ENCODE results near the gene BAIAP2.
"Not testable (repeated sequence)": the region's sequence is repeated elsewhere in the genome, so short reads cannot be mapped to it uniquely, and the experiment has no call there.

The BAIAP2 gene

DNA sequence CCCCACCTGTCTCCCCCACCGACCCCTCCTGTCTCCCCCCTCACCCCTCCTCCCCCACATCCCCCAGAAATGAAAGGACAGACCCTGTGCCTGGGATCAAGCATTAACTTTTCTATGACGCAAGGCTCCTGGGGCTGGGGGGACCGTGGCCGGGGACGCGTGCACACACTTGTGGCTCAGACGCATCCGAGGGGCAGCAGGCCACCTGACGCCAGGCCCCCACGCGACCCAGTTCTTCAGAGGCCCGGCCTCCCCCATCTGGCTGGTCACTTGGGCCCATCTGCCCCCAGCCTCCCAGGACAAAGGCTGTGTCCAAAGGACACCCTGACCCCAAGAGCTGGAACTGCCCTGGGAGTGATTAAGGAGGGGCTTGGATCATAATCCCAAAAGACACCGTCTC lies 116.3 kb downstream of the BAIAP2 start:
- no peak overlapping the region for H3K4me3 ChIP-seq (ENCODE audit: low read depth, low read length)
- no peak for DNase-seq (ENCODE audit: low read depth)
- in situ Hi-C loops (cut with HindIII; ENCODE audit: low sequenced_read_pairs) = no loop called here
- TF ChIP-seq, protein P1, sequence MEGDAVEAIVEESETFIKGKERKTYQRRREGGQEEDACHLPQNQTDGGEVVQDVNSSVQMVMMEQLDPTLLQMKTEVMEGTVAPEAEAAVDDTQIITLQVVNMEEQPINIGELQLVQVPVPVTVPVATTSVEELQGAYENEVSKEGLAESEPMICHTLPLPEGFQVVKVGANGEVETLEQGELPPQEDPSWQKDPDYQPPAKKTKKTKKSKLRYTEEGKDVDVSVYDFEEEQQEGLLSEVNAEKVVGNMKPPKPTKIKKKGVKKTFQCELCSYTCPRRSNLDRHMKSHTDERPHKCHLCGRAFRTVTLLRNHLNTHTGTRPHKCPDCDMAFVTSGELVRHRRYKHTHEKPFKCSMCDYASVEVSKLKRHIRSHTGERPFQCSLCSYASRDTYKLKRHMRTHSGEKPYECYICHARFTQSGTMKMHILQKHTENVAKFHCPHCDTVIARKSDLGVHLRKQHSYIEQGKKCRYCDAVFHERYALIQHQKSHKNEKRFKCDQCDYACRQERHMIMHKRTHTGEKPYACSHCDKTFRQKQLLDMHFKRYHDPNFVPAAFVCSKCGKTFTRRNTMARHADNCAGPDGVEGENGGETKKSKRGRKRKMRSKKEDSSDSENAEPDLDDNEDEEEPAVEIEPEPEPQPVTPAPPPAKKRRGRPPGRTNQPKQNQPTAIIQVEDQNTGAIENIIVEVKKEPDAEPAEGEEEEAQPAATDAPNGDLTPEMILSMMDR (IDR thresholded peaks at IDR 0.05; ENCODE audit: low read depth, low read length, missing control alignments) = no peak

DNA sequence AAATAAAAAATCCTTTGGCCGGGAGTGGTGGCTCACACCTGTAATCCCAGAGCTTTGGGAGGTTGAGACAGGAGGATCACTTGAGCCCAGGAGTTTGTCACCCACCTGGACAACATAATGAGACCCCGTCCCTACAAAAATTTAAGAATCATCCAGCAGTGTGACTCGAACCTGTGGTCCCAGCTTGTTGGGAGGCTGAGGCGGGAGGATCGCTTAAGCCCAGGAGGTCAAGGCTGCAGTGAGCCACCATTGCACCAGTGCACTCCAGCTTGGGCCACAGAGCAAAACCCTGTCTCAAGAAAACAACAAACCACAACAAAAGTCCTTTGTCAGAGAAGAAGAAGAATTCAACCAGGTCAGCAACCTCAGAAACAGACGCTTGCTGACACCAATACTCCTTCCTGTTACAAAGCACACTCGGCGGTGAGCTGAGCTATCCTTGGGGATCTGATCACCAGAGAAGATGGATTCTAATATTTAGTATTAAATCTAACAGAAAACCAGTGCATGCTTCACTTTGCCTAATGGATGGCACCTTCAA lies 117.4 kb downstream of the BAIAP2 start:
- TF ChIP-seq, protein P1 (IDR thresholded peaks at IDR 0.05; ENCODE audit: low read depth, low read length, missing control alignments) = no peak
- no peak for DNase-seq (ENCODE audit: low read depth)
- no peak overlapping the region for H3K4me3 ChIP-seq (ENCODE audit: low read depth, low read length)
- in situ Hi-C loops (cut with HindIII; ENCODE audit: low sequenced_read_pairs) = no loop called here

- DNase-seq (ENCODE audit: low read depth) = no peak
- no peak overlapping the region for H3K4me3 ChIP-seq (ENCODE audit: low read depth, low read length)
- TF ChIP-seq, protein P1 (IDR thresholded peaks at IDR 0.05; ENCODE audit: low read depth, low read length, missing control alignments) = no peak
- in situ Hi-C loops (cut with HindIII; ENCODE audit: low sequenced_read_pairs) = no loop called here
These were observed 118.4 kb downstream of the BAIAP2 start for GRCh38 chr17:81153340-81153803.

DNA sequence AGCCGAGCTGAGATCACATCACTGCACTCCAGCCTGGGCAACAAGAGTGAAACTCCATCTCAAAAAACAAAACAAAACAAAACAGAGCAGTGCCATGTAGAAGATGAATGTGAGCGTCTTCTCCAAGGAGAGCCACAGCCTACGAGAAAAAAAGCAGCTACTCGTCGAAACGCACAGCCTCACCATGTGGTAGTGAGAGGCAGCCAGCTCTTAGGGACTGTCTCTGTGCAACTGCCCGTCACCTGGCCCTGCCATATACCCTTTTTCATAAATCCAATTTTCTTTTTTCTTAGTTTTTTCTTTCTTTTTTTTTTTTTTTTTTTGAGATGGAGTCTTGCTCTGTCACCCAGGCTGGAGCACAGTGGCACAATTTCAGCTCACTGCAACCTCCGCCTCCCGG lies 119.1 kb downstream of the BAIAP2 start:
- in situ Hi-C loops (cut with HindIII; ENCODE audit: low sequenced_read_pairs); DNase-seq (ENCODE audit: low read depth); H3K4me3 ChIP-seq (ENCODE audit: low read depth, low read length): not testable (repeated sequence)

- TF ChIP-seq, protein P1 (IDR thresholded peaks at IDR 0.05; ENCODE audit: low read depth, low read length, missing control alignments) = no peak
- in situ Hi-C loops (cut with HindIII; ENCODE audit: low sequenced_read_pairs) = no loop called here
- no peak overlapping the region for H3K4me3 ChIP-seq (ENCODE audit: low read depth, low read length)
- DNase-seq (ENCODE audit: low read depth) = no peak
These were observed 120.0 kb downstream of the BAIAP2 start for GRCh38 chr17:81154961-81155360.

DNA sequence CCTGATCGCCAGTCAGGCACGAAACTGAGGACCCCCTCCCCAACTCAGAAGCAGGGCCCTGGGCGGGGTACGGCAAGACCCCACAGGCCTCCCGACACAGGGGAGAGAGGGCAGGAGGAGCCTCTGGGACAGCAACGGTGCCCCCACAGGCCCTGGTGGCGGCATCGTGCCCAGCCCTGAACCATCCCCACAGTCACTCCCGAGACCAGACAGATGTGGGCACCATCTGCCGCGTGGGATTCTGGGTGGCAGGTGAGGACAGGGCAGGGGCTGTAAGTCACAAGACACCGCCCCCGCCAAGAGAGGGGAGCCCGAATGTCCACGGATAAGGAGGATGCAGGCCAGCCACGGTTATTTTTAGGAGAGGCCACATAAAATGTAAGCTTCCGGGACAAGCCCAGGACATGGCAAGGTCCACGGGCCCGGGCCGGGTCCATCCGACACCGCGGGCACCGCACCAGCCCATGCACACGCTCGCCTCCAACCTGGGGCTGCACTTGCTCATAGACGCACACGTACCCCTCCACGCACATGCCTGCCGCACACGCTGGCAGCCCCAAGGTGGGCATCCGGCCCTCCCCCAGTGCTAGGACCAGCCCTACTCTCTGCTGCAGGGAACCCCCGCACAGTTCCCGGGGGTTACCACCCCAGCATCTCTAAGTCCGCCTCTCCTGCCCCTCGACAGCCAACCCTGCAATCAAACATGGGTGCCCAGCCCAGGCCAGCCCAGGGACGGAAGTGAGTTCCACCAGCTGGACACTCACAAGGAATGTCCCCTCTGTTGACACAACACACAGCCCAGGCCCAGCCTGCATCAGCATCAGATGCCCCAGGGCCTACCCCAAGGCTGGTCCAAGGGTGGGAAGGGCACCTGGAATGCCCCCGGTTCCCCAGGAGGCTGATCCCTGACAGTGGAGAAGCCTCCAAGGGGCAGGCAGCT lies 122.2 kb downstream of the BAIAP2 start:
- no peak overlapping the region for H3K4me3 ChIP-seq (ENCODE audit: low read depth, low read length)
- in situ Hi-C loops (cut with HindIII; ENCODE audit: low sequenced_read_pairs) = no loop called here
- DNase-seq (ENCODE audit: low read depth) = no peak
- TF ChIP-seq, protein P1 (IDR thresholded peaks at IDR 0.05; ENCODE audit: low read depth, low read length, missing control alignments) = no peak

Measured in astrocyte of the cerebellum (primary cell).